ENCODE results near the gene KCTD16. TPM values are rescaled to one million over a fixed set of nuclear protein-coding genes. Genes with fewer than 3 reads are reported as not detected.

Gene KCTD16
- total and polyA plus RNA-seq, 2 donors from 2014 or later, result 0.24 to 2.5 TPM

- DNase-seq (no peak), FAIRE-seq (no peak)
- intact Hi-C loops (cut with DNase I), result no loop called here
Measured at GRCh38 chr5:144393641-144394435, 223.2 kb downstream of the KCTD16 start.

DNA sequence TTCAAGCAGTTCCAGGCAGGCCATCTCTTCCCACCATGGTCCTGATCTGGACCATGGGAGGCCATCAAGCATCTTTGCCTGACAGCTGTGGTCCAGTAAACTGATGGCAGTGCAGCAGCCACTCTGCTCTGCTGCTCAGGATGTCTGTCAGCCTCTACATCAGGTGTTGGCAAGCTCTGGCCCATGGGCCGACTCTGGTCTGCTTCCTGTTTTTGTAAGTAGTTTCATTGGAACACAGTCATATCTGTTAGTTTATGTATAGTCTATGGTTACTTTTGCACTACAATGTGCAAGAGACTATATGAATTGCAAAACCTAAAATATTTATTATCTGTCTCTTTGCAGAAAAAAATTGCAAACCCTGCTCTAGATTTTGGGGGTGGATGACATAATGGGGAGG is 225.0 kb downstream of the KCTD16 start:
- no peaks in the 10 kb centered on the region for H3K27me3 ChIP-seq (ENCODE audit: control insufficient read depth, insufficient read depth, low read length)
- DNase-seq (no peak), FAIRE-seq (no peak)
- no peak overlapping the region for H3K4me3 ChIP-seq (ENCODE audit: low read length in 3 of 3)
- intact Hi-C loops (cut with DNase I), result no loop called here
- H3K36me3 ChIP-seq (ENCODE audit: control insufficient read depth in 2 of 3, insufficient read depth in 3 of 3, low read length in 3 of 3), result no peaks in the 10 kb centered on the region
- no peak overlapping the region for H3K27ac ChIP-seq (ENCODE audit: low read depth in 2 of 2, low read length in 2 of 2)
- no peaks in the 10 kb centered on the region for H3K4me1 ChIP-seq (ENCODE audit: control insufficient read depth in 2 of 3, insufficient read depth in 2 of 3, low read depth in 1 of 3, low read length in 3 of 3)
- no peak overlapping the region for H3K9ac ChIP-seq (ENCODE audit: low read length in 3 of 3)
- no peaks in the 10 kb centered on the region for H3K9me3 ChIP-seq (ENCODE audit: control insufficient read depth in 2 of 3, insufficient read depth in 1 of 3, low read length in 3 of 3)
- no peak for TF ChIP-seq CTCF (IDR thresholded peaks at IDR 0.05; ENCODE audit: borderline replicate concordance, extremely low read depth, insufficient read depth)

More at GRCh38 chr5:144393641-144394435, 223.2 kb downstream of the KCTD16 start:
- Histone ChIP-seq H3K27ac (ENCODE audit: low read depth in 2 of 2, low read length in 2 of 2) (no peak overlapping the region), H3K9me3 (ENCODE audit: control insufficient read depth in 2 of 3, insufficient read depth in 1 of 3, low read length in 3 of 3) (no peaks in the 10 kb centered on the region), H3K4me1 (ENCODE audit: control insufficient read depth in 2 of 3, insufficient read depth in 2 of 3, low read depth in 1 of 3, low read length in 3 of 3) (no peaks in the 10 kb centered on the region), H3K36me3 (ENCODE audit: control insufficient read depth in 2 of 3, insufficient read depth in 3 of 3, low read length in 3 of 3) (no peaks in the 10 kb centered on the region), H3K9ac (ENCODE audit: low read length in 3 of 3) (no peak overlapping the region), H3K27me3 (ENCODE audit: control insufficient read depth, insufficient read depth, low read length) (no peaks in the 10 kb centered on the region), H3K4me3 (ENCODE audit: low read length in 3 of 3) (no peak overlapping the region)
- no peak for TF ChIP-seq CTCF (IDR thresholded peaks at IDR 0.05; ENCODE audit: borderline replicate concordance, extremely low read depth, insufficient read depth)

DNA sequence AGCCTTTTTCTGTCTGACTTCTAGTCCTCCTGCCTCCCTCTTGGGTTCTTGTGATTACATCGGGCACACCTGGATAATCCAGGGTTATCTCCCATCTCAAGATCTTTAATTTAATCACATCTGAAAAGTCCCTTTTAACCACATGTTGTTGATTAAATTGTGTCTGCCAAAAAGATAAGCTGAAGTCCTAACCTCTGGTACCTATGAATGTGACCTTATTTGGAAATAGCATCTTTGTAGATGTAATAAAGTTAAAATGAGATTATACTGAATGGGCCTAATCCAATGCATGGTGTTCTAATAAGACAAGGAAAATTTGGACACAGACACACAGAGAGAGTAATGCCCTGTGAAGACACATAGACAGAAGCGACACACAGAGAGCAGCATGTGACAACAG is 232.4 kb downstream of the KCTD16 start:
- DNase-seq (no peak), FAIRE-seq (no peak)
- H3K4me3 ChIP-seq (ENCODE audit: low read length in 3 of 3), result no peak overlapping the region
- H3K36me3 ChIP-seq (ENCODE audit: control insufficient read depth in 2 of 3, insufficient read depth in 3 of 3, low read length in 3 of 3), result no peaks in the 10 kb centered on the region
- TF ChIP-seq CTCF (IDR thresholded peaks at IDR 0.05; ENCODE audit: borderline replicate concordance, extremely low read depth, insufficient read depth), result no peak
- H3K27ac ChIP-seq (ENCODE audit: low read depth in 2 of 2, low read length in 2 of 2), result no peak overlapping the region
- H3K27me3 ChIP-seq (ENCODE audit: control insufficient read depth, insufficient read depth, low read length), result no peaks in the 10 kb centered on the region
- H3K9me3 ChIP-seq (ENCODE audit: control insufficient read depth in 2 of 3, insufficient read depth in 1 of 3, low read length in 3 of 3), result no peaks in the 10 kb centered on the region
- H3K4me1 ChIP-seq (ENCODE audit: control insufficient read depth in 2 of 3, insufficient read depth in 2 of 3, low read depth in 1 of 3, low read length in 3 of 3), result no peaks in the 10 kb centered on the region
- intact Hi-C loops (cut with DNase I), result no loop called here
- no peak overlapping the region for H3K9ac ChIP-seq (ENCODE audit: low read length in 3 of 3)
